GM19467 (cell line): ENCODE measurements around the gene CLCC1.
"Not testable (repeated sequence)": the region's sequence is repeated elsewhere in the genome, so short reads cannot be mapped to it uniquely, and the experiment has no call there.

Experiments
- ATAC-seq: cut with Tn5 transposase; IDR thresholded peaks from one replicate; pipeline ENCODE4 v1.9.1; 2021; ENCODE audit warnings: mild to moderate bottlenecking, moderate library complexity; ENCODE audit not compliant: unreplicated experiment

The CLCC1 gene

GRCh38 chr1:108963052-108963686 is at the start of gene CLCC1:
TSS of gene CLCC1 (minus strand) at chr1:108963484. CDS start at chr1:108950437, 13,047 bp downstream.
- ATAC-seq, result peak; percentile 92

GRCh38 chr1:109011335-109011734 is 48.1 kb upstream of the CLCC1 start:
- ATAC-seq, result no peak

- ATAC-seq, result not testable (repeated sequence)
Observed at GRCh38 chr1:108996622-108997021, 33.3 kb upstream of the CLCC1 start.

- ATAC-seq, result no peak
Observed at GRCh38 chr1:108983114-108983513, 19.8 kb upstream of the CLCC1 start.

GRCh38 chr1:108976658-108977057 is 13.4 kb upstream of the CLCC1 start:
- ATAC-seq, result no peak

GRCh38 chr1:108972951-108973350 is 9.7 kb upstream of the CLCC1 start:
- no peak for ATAC-seq

- no peak for ATAC-seq
Observed at GRCh38 chr1:108969346-108969745, 6.1 kb upstream of the CLCC1 start.

- no peak for ATAC-seq
Observed at GRCh38 chr1:108962681-108963051, 618 bp downstream of the CLCC1 start.

- no peak for ATAC-seq
Observed at GRCh38 chr1:108961752-108962486, 1.4 kb downstream of the CLCC1 start.

GRCh38 chr1:108961198-108961597 is 2.1 kb downstream of the CLCC1 start:
- no peak for ATAC-seq

GRCh38 chr1:108960719-108961118 is 2.6 kb downstream of the CLCC1 start:
- no peak for ATAC-seq

- no peak for ATAC-seq
Observed at GRCh38 chr1:108957888-108958287, 5.4 kb downstream of the CLCC1 start.

- no peak for ATAC-seq
Observed at GRCh38 chr1:108955881-108956280, 7.4 kb downstream of the CLCC1 start.

- ATAC-seq, result no peak
Observed at GRCh38 chr1:108955111-108955510, 8.2 kb downstream of the CLCC1 start.

GRCh38 chr1:108953452-108953851 is 9.8 kb downstream of the CLCC1 start:
- no peak for ATAC-seq

- no peak for ATAC-seq
Observed at GRCh38 chr1:108951242-108951641, 12.0 kb downstream of the CLCC1 start.

GRCh38 chr1:108949044-108949443 is 14.2 kb downstream of the CLCC1 start:
- no peak for ATAC-seq

GRCh38 chr1:108947871-108948525 is 15.3 kb downstream of the CLCC1 start:
- ATAC-seq, result no peak

GRCh38 chr1:108936170-108936569 is 27.1 kb downstream of the CLCC1 start:
- ATAC-seq, result no peak

- ATAC-seq, result no peak
Observed at GRCh38 chr1:108933944-108934343, 29.3 kb downstream of the CLCC1 start.

GRCh38 chr1:108927565-108927964 is 35.7 kb downstream of the CLCC1 start:
- ATAC-seq, result not testable (repeated sequence)

GRCh38 chr1:108925920-108926319 is 37.4 kb downstream of the CLCC1 start:
- ATAC-seq, result no peak
